Calu3 (cell line): ENCODE results near the gene TNIK. TPM values are rescaled to one million over a fixed set of nuclear protein-coding genes. Genes with fewer than 3 reads are reported as not detected.

ENCODE experiments used
- BruUV-seq: library from RNA; stranded (reverse); fragments of 400-500 nt; replicated peaks from 2 replicates; lab custom pipeline; 2021; lab: Mats Ljungman, UMichigan
- CTCF ChIA-PET: fragments of 300-600 bp; sonication (Branson Sonifier 250); formaldehyde crosslinking; loops from one replicate; lab custom pipeline; 2022; ENCODE audit warnings: antibody characterized with exemption; lab: Charles Lee
- DNase-seq: peaks from one replicate; pipeline ENCODE4 v3.0.0; 2022
- H3K27ac Mint-ChIP-seq: one replicate; pipeline ENCODE4 v1.8.0; 2022; ENCODE audit warnings: mixed read lengths; ENCODE audit not compliant: unreplicated experiment
- H3K27me3 Mint-ChIP-seq: one replicate; pipeline ENCODE4 v1.8.0; 2022; ENCODE audit warnings: mixed read lengths; ENCODE audit not compliant: unreplicated experiment
- H3K36me3 Mint-ChIP-seq: one replicate; pipeline ENCODE4 v1.8.0; 2022; ENCODE audit warnings: mild to moderate bottlenecking, moderate library complexity, mixed read lengths; ENCODE audit not compliant: insufficient read depth, unreplicated experiment
- H3K4me1 Mint-ChIP-seq: one replicate; pipeline ENCODE4 v1.8.0; 2022; ENCODE audit warnings: mild to moderate bottlenecking, low read depth, mixed read lengths; ENCODE audit not compliant: unreplicated experiment
- H3K4me3 Mint-ChIP-seq: one replicate; pipeline ENCODE4 v1.8.0; 2022; ENCODE audit warnings: mild to moderate bottlenecking, low read depth, moderate library complexity, mixed read lengths; ENCODE audit not compliant: unreplicated experiment
- H3K9me3 Mint-ChIP-seq: one replicate; pipeline ENCODE4 v1.8.0; 2022; ENCODE audit warnings: low read depth, mixed read lengths; ENCODE audit not compliant: unreplicated experiment
- CTCF ChIP-seq: fragments of 200-600 bp; IDR thresholded peaks from one replicate; pipeline ENCODE4 v1.8.0; 2022; ENCODE audit warnings: antibody characterized with exemption; ENCODE audit not compliant: unreplicated experiment
- intact Hi-C: fragments of 100-400 bp; cut with micrococcal nuclease; formaldehyde crosslinking; loops from one replicate; pipeline ENCODE4 v1.10.0; 2022; ENCODE audit not compliant: unreplicated experiment
- total RNA-seq: library from RNA; stranded (reverse); gene quantifications from 2 replicates; pipeline ENCODE4 v1.2.3, GENCODE V29; 2022

TNIK gene
- total RNA-seq, 1 experiment from 2014 or later, result 19.7 TPM

- no TSS peak for BruUV-seq
- intact Hi-C loops, result no loop called here
- TF ChIP-seq CTCF, result no peak
- Mint-ChIP-seq H3K4me3 (no peak overlapping the region), H3K36me3 (no peaks in the 10 kb centered on the region), H3K4me1 (no peaks in the 10 kb centered on the region), H3K27me3 (no peaks in the 10 kb centered on the region), H3K27ac (no peak overlapping the region), H3K9me3 (no peaks in the 10 kb centered on the region)
- no peak for DNase-seq
- CTCF ChIA-PET, result no interaction called here
These were observed 57.9 kb downstream of the TNIK start for GRCh38 chr3:171402281-171402680.

GRCh38 chr3:171401432-171401831 lies 58.8 kb downstream of the TNIK start:
- no peaks in the 10 kb centered on the region for H3K36me3 Mint-ChIP-seq
- no peak overlapping the region for H3K27ac Mint-ChIP-seq
- H3K27me3 Mint-ChIP-seq, result no peaks in the 10 kb centered on the region
- BruUV-seq, result no TSS peak
- DNase-seq, result no peak
- no peaks in the 10 kb centered on the region for H3K9me3 Mint-ChIP-seq
- H3K4me1 Mint-ChIP-seq, result no peaks in the 10 kb centered on the region
- TF ChIP-seq CTCF, result no peak
- no peak overlapping the region for H3K4me3 Mint-ChIP-seq
- CTCF ChIA-PET, result no interaction called here
- intact Hi-C loops, result no loop called here

GRCh38 chr3:171399842-171400241 lies 60.4 kb downstream of the TNIK start:
- CTCF ChIA-PET, result no interaction called here
- no peak for TF ChIP-seq CTCF
- intact Hi-C loops, result no loop called here
- Mint-ChIP-seq H3K4me1 (no peaks in the 10 kb centered on the region), H3K27ac (no peak overlapping the region), H3K36me3 (no peaks in the 10 kb centered on the region), H3K9me3 (no peaks in the 10 kb centered on the region), H3K4me3 (no peak overlapping the region), H3K27me3 (no peaks in the 10 kb centered on the region)
- no peak for DNase-seq
- no TSS peak for BruUV-seq

GRCh38 chr3:171398343-171398742 lies 61.9 kb downstream of the TNIK start:
- H3K9me3 Mint-ChIP-seq, result no peaks in the 10 kb centered on the region
- intact Hi-C loops, result no loop called here
- no peak overlapping the region for H3K27ac Mint-ChIP-seq
- no peaks in the 10 kb centered on the region for H3K36me3 Mint-ChIP-seq
- no peak overlapping the region for H3K4me3 Mint-ChIP-seq
- no peak for TF ChIP-seq CTCF
- H3K27me3 Mint-ChIP-seq, result no peaks in the 10 kb centered on the region
- CTCF ChIA-PET, result no interaction called here
- H3K4me1 Mint-ChIP-seq, result peaks cover 4% of the 10 kb centered on the region
- no peak for DNase-seq
- no TSS peak for BruUV-seq

GRCh38 chr3:171397089-171397488 lies 63.1 kb downstream of the TNIK start:
- TF ChIP-seq CTCF, result no peak
- no peaks in the 10 kb centered on the region for H3K9me3 Mint-ChIP-seq
- intact Hi-C loops, result no loop called here
- H3K4me1 Mint-ChIP-seq, result peaks cover 9% of the 10 kb centered on the region
- CTCF ChIA-PET, result no interaction called here
- H3K27me3 Mint-ChIP-seq, result no peaks in the 10 kb centered on the region
- no peak overlapping the region for H3K4me3 Mint-ChIP-seq
- H3K36me3 Mint-ChIP-seq, result no peaks in the 10 kb centered on the region
- no TSS peak for BruUV-seq
- H3K27ac Mint-ChIP-seq, result no peak overlapping the region
- no peak for DNase-seq
